Stimulated activated naive CD8-positive, alpha-beta T cell treated with anti-CD3 and anti-CD28 coated beads, Interleukin-15, amount 100 ng/mL, for 72 hours (primary cell): Measurements from ENCODE around the gene SLC41A3.
A peak's percentile ranks its signal among the peaks of the same experiment; 100 is the strongest.
"Not testable (repeated sequence)": the region's sequence is repeated elsewhere in the genome, so short reads cannot be mapped to it uniquely, and the experiment has no call there.

ENCODE experiments used
- ATAC-seq: fragments of 150-1000 bp; cut with Tn5 transposase; 2 replicates; pipeline ENCODE4 v1.10.0; 2021; ENCODE audit warnings: mild to moderate bottlenecking, moderate library complexity
- DNase-seq, 2 donors: peaks; one replicate each; pipeline ENCODE4 v3.0.0; 2021 to 2022
- H3K27ac Mint-ChIP-seq, 2 donors: one replicate each; pipeline ENCODE4 v1.8.0; 2022; ENCODE audit warnings: mild to moderate bottlenecking in 2 of 2, mixed read lengths in 2 of 2, moderate library complexity in 2 of 2
- H3K27me3 Mint-ChIP-seq: one replicate; pipeline ENCODE4 v1.8.0; 2022; ENCODE audit warnings: mixed read lengths
- H3K4me1 Mint-ChIP-seq: one replicate; pipeline ENCODE4 v1.8.0; 2022; ENCODE audit warnings: mild to moderate bottlenecking, mixed read lengths
- H3K4me3 Mint-ChIP-seq, 2 donors: one replicate each; pipeline ENCODE4 v1.8.0; 2022; ENCODE audit warnings: mild to moderate bottlenecking in 2 of 2, mixed read lengths in 2 of 2, moderate library complexity in 1 of 2
- H3K9me3 Mint-ChIP-seq, 2 donors: one replicate each; pipeline ENCODE4 v1.8.0; 2022; ENCODE audit warnings: mixed read lengths in 2 of 2

SLC41A3 gene

DNA sequence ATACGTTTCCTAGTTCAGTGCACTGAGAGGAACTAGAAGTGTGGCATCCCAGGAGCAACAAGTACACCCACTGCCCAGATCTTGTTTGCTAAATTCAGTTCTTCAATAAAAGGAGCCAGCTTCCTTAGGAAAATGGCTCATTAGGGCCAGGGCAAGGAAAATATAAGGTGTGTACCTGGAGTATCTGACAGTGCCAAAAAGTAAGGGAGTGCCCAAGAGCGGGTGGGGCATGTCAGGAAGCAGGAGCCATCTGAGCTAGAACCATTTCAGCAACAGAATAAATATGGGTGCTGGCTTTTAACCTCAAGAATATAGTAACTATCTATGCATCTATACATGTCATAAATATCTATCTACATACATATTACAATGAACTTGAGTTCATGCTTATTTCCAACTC, 44.1 kb downstream of the SLC41A3 start:
- Mint-ChIP-seq H3K9me3 (peaks cover 11 to 15% of the 10 kb centered on the region in 2 donors), H3K27me3 (no peaks in the 10 kb centered on the region), H3K27ac (no peak overlapping the region), H3K4me3 (no peak overlapping the region), H3K4me1 (no peaks in the 10 kb centered on the region)
- ATAC-seq (no peak), DNase-seq (no peak)

DNA sequence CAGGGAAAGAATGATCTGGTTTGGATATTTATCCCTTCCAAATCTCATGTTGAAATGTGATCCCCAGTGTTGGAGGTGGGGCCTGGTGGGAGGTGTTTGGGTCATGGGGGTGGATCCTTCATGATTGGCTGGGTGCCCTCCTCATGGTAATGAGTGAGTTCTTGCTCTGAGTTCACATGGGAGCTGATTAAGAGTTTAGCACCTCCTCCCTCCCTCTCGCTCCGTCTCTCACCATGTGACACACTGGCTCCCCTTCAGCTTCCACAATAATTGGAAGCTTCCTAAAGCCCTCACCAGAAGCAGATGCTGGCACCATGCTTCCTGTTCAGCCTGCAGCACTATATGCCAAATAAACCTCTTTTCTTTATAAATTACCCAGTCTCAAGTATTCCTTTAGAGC, 45.1 kb downstream of the SLC41A3 start:
- H3K9me3 Mint-ChIP-seq, result peaks cover 6 to 15% of the 10 kb centered on the region in 2 donors

DNA sequence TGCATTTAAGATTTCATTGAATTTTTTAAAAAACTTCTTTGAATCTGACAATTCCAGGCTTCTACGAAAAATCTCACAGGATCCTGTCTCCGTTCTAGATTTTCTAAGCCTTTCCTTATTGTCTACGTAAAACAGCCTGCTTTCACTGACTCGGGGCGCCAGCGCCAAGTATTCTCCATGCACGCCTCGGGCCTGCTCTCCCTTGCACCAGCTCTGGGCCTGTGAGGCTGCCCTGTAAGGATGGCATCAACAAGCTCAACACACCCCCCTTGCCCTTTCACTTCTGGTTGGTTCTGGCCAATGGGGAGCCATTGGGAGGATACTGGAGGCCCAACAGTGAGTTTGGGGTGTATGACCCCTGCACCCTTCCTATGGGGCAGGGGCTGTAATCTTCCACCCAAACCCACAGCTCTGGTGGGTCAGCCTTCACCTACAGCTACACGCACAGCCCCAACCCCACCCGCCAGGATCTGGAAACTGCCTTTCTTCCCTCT, 47.8 kb downstream of the SLC41A3 start:
- DNase-seq, result no peak
- H3K27ac Mint-ChIP-seq, result no peak overlapping the region
- no peaks in the 10 kb centered on the region for H3K9me3 Mint-ChIP-seq
- H3K27me3 Mint-ChIP-seq, result no peaks in the 10 kb centered on the region
- H3K4me3 Mint-ChIP-seq, result no peak overlapping the region
- no peak for ATAC-seq
- H3K4me1 Mint-ChIP-seq, result no peaks in the 10 kb centered on the region

More for the DNA sequence above, 45.1 kb downstream of the SLC41A3 start:
- ATAC-seq, H3K4me3 Mint-ChIP-seq, H3K27ac Mint-ChIP-seq, DNase-seq, H3K4me1 Mint-ChIP-seq, H3K27me3 Mint-ChIP-seq: not testable (repeated sequence)

DNA sequence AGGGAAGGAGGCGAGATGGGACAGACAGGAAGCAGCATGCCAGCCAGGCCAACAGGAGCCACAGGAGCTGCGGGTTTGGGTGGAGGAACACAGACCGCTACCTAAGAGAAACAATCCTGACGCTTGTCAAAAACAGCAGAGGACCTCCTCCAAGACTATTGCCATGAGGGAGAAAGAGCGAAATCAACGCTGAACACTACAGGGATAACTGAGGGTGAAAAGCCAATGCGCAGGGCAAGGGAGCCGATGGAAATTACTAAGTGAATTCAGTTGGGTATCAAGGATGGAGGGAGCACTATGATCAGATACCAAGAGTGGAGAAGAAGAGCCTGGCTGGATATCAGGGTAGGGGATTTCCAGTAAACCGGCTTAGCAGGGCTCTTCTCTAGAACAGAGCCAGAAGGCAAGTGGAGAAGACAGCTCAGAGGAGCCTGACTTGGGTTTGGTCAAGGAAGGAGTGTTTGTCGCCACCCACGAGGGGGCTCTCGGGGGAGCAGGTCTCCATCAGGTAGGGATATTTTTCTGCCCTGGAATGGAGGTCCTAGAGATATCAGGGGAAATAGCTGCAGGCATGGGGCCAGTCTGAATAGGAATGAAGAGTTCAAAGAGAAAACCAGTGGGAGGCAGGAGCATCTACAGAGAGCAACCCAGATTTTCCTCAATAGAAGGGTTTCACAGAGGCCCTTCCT, 48.4 kb downstream of the SLC41A3 start:
- no peak for ATAC-seq
- Mint-ChIP-seq H3K4me1 (no peaks in the 10 kb centered on the region), H3K27ac (no peak overlapping the region), H3K27me3 (no peaks in the 10 kb centered on the region), H3K9me3 (no peaks in the 10 kb centered on the region), H3K4me3 (no peak overlapping the region)
- no peak for DNase-seq

DNA sequence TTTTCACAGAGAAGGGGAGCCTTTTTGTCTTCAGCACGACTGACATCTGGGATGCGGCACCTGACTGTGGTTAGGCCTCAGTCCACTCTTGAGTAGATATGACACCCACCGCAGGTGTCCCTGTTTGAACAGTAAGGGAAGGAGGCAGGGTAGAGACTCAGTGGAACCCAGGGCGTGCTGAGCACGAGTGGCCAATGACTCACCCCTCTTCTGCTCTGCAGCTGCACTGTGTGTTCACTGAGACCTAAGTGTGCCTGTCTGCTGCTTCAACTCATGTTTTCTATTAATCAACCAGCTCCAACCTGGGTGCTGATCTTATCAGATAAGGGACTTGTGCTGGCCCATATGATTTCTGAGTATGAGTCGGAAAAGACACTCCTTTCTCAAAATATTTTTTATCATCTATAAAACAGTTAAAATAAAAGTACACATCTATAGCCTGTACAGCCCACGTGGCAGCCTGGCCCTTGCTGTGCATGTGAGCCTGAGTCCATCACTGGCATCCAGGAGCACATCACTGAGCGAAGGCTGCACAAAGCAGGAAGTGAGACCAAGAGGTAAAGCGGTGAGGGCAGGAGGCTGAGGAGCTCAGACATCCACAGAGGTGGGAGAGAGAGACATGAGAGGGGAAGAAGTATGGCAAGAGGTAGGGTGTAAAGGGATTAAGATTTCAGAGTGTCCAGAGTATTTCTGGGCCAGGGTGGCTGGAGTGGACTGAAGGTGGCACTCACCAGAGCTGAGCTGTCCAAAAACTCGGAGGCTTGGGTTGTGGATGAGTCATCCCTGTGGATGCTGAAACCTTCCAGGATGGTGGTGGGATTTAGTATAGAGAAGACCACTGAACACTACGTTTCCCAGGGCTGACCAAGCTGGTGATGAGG, 49.2 kb downstream of the SLC41A3 start:
- DNase-seq, result no peak
- no peaks in the 10 kb centered on the region for H3K27me3 Mint-ChIP-seq
- H3K9me3 Mint-ChIP-seq, result no peaks in the 10 kb centered on the region
- no peak overlapping the region for H3K4me3 Mint-ChIP-seq
- ATAC-seq, result no peak
- H3K4me1 Mint-ChIP-seq, result no peaks in the 10 kb centered on the region
- H3K27ac Mint-ChIP-seq, result peak overlapping the region; percentile 81 to 85

DNA sequence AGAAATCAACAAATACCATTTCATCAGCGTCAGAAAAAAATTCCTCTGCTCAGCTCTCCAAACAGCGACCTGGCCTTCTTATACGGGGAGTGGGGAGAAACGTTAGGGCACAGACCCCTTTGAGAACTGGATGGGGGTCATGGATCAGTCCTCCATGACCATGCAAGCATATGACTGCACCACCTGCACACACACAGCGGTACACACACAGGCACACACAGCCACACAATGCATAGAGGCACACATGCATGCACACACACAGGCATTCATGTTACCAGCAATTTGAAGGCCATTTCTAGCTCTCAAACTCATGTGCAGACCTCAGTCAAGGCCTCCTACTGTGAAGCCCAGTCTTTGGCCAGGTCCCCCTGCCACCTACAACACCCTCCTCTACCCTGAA, 50.2 kb downstream of the SLC41A3 start:
- no peak overlapping the region for H3K4me3 Mint-ChIP-seq
- peaks cover 4 to 8% of the 10 kb centered on the region in 2 donors for H3K9me3 Mint-ChIP-seq
- H3K27me3 Mint-ChIP-seq, result no peaks in the 10 kb centered on the region
- H3K4me1 Mint-ChIP-seq, result no peaks in the 10 kb centered on the region
- H3K27ac Mint-ChIP-seq, result no peak overlapping the region
- ATAC-seq, result no peak
- DNase-seq, result no peak

DNA sequence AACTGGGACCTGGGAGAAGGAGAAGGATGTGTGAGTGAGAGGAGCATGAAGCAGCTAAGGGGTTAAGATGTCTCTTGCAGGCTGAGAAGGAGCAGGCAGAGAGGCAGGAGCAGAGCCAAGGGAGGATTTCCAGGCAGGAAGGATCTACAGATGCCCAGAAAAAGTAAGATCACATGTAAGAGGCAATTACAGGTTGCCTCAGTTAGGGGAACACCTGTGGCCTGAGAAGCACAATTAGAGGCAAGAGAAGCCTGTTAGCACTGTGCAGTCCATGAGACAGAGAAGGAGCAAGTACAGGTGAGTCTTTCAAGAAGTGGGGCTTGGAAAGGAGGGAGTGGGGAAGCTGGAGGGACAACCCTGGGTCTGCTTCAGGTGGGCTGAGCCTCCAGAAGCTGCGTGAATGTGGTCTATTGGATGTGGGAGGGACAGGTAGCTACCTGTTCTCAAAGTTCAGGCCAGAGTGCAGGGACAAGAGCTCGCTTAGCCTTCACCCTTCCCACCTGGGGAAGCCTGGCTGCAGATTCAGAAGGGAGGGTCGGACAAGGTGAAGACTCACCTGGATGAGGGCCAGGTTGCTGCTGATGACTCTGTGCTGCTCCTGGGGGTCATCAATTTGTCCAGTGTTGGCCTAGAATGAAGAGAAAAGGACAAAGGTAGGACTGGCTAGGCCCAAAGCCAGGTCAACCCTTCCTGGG, 50.7 kb downstream of the SLC41A3 start:
- H3K4me3 Mint-ChIP-seq, result no peak overlapping the region
- DNase-seq (no peak), ATAC-seq (no peak)
- H3K27ac Mint-ChIP-seq, result peak overlapping the region in 1 of 2 donors; percentile 45
- no peaks in the 10 kb centered on the region for H3K4me1 Mint-ChIP-seq
- H3K9me3 Mint-ChIP-seq, result peaks cover 4 to 8% of the 10 kb centered on the region in 2 donors
- no peaks in the 10 kb centered on the region for H3K27me3 Mint-ChIP-seq

DNA sequence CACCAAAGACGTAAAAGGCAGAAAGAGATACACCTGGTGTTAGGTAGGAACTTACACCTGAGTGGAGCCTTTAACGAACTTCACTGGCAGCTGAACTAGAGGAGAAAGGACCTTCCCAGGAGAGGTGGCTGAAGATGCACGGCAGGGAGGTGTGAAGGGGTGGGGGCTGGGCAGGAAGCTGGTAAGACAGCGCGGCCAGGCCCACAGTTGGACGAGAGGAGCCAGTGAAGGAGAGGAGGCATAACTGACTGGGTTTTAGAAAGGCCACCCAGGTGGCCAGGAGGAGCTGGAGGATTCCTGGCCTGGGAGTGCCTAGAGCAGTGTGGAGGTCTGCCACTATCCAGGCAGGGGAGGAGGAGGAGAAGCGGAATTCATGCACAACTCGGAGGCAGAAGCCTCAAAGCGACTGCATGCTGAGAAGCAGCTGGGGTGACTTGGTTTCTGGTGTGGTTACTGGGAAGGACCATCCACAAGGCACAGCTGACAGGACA, 51.9 kb downstream of the SLC41A3 start:
- ATAC-seq, result no peak
- Mint-ChIP-seq H3K4me1 (no peaks in the 10 kb centered on the region), H3K9me3 (peaks cover 13 to 20% of the 10 kb centered on the region in 2 donors)

DNA sequence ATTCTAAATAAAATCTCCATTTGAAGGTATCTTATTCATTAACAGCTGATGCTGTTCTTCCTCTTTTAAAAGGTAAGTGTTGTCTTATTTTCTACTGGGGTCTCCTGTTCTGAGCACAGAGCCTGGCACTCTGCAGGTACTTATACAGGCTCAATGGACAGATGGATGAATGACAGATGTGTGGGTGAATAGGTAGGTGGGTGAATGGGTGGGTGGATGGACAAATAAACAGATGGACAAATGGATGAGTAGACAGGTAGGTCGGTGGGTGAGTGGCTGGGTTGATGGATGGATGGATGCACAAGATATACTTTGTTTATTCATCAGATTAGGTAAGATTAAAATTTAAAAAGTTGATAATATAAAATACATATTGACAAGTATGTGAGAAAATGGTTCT, 53.5 kb downstream of the SLC41A3 start:
- Mint-ChIP-seq H3K9me3 (peaks cover 13 to 23% of the 10 kb centered on the region in 2 donors), H3K4me3 (no peak overlapping the region), H3K27ac (no peak overlapping the region), H3K27me3 (no peaks in the 10 kb centered on the region), H3K4me1 (no peaks in the 10 kb centered on the region)
- no peak for ATAC-seq
- DNase-seq, result no peak

More for the DNA sequence above, 51.9 kb downstream of the SLC41A3 start:
- H3K27me3 Mint-ChIP-seq, result no peaks in the 10 kb centered on the region
- peak overlapping the region in 1 of 2 donors; percentile 55 for H3K27ac Mint-ChIP-seq
- no peak overlapping the region for H3K4me3 Mint-ChIP-seq
- DNase-seq, result no peak

DNA sequence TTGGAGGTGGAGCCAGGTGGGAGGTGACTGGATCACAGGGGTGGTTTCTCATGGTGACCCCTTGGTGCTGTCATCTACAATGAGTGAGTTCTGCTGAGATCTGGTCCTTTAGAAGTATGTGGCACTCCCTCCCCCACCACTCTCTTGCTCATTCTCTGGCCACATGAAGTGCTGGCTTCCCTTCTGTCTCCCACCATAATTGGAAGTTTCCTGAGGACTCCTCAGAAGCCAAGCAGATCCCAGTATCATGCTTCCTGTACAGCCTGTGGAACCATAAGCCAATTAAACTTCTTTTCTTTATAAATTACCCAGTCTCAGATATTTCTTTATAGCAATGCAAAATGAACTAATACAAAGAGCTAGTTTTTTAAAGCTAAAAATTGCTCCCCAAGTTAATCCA, 54.7 kb downstream of the SLC41A3 start:
- no peaks in the 10 kb centered on the region for H3K27me3 Mint-ChIP-seq
- peaks cover 13 to 23% of the 10 kb centered on the region in 2 donors for H3K9me3 Mint-ChIP-seq
- H3K27ac Mint-ChIP-seq, result no peak overlapping the region
- H3K4me3 Mint-ChIP-seq, result no peak overlapping the region
- H3K4me1 Mint-ChIP-seq, result peaks cover 4% of the 10 kb centered on the region
- ATAC-seq (no peak), DNase-seq (no peak)

DNA sequence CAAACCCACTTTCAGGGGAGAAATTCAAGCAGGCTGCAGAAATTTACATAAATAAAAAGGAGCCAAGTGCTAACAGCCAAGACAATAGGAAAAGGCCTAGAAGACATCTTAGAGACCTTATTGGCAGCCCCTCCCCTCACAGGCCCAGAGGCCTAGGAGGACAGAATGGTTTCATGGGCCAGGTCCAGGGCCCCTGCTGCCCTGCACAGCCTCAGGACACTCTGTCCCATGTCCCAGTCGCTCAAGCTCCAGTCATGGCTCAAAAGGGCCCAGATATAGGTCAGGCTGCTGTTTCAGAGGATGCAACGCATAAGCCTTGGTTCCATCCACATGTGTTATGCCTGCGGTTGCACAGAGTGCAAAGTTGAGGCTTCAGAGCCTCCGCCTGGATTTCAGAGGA, 55.8 kb downstream of the SLC41A3 start:
- Mint-ChIP-seq H3K4me1 (peaks cover 4% of the 10 kb centered on the region), H3K27me3 (no peaks in the 10 kb centered on the region), H3K27ac (no peak overlapping the region), H3K4me3 (no peak overlapping the region), H3K9me3 (peaks cover 13 to 23% of the 10 kb centered on the region in 2 donors)
- DNase-seq (no peak), ATAC-seq (no peak)

DNA sequence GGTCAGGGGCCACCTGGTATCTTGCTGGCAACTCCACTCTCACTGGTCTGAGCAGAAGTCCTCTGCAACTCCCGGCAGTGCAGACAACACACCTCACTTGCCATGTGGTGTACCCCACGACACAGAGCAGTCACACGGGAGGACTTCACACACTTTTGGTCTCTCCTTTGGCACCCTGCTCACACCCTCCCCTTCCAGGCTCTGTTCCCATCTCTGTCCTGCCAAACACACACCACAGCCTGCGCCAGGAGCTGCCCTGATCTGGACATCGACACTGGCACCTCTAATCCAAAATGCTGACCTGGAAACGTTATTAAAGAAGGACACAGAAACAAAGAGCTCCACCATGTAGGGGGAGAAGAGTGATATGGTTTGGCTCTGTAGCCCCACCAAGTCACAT, 57.2 kb downstream of the SLC41A3 start:
- Mint-ChIP-seq H3K4me3 (no peak overlapping the region), H3K27me3 (no peaks in the 10 kb centered on the region), H3K27ac (peak overlapping the region in 1 of 2 donors; percentile 37), H3K4me1 (peaks cover 4% of the 10 kb centered on the region), H3K9me3 (peaks cover 13 to 23% of the 10 kb centered on the region in 2 donors)
- no peak for DNase-seq
- no peak for ATAC-seq

DNA sequence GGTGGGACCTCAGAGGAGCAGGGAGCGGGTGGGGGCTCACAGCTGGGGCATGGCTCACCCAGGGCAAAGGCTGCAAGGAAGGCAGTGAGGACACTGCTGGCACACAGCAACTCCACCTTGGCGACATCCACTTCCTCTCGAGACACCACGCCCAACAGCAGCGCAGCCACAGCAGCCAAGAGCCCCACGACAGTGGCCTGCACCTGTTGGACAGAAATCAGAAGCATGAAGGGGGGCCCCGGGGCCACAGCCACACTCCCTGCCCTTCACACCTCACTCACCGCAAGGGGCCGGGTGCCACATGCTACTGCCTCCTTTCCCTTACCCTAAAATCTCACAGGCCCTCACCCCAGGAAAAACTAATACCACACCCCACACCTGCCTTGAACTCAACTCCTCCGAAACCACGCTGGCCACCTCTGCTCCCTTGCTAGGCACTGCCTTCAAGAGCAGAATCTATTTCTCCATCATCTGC, 57.6 kb downstream of the SLC41A3 start:
- no peak for DNase-seq
- no peak overlapping the region for H3K4me3 Mint-ChIP-seq
- peaks cover 13 to 23% of the 10 kb centered on the region in 2 donors for H3K9me3 Mint-ChIP-seq
- H3K27me3 Mint-ChIP-seq, result no peaks in the 10 kb centered on the region
- no peak overlapping the region for H3K27ac Mint-ChIP-seq
- H3K4me1 Mint-ChIP-seq, result peaks cover 4% of the 10 kb centered on the region
- ATAC-seq, result no peak

DNA sequence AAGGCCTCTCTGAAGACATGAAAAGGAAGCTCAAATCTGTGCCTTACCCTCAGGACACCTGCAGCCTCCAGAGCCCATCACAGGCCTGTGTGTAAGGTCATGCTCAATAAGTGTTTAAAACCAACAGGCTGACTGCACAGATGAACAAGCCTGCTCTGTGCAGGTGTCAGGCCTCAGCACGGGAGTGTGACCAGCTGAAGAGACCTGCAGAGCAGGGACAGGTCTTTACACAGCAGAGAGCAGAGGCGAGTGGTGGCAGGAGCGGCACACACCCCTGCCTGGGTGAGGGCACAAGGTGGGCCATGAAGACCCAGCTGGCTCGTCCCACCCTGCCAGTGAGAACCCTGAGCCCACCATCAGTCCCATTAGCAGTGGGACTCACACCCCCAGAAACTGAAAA, 58.1 kb downstream of the SLC41A3 start:
- no peaks in the 10 kb centered on the region for H3K27me3 Mint-ChIP-seq
- H3K4me3 Mint-ChIP-seq, result no peak overlapping the region
- peaks cover 4% of the 10 kb centered on the region for H3K4me1 Mint-ChIP-seq
- ATAC-seq (no peak), DNase-seq (no peak)
- H3K27ac Mint-ChIP-seq, result peak overlapping the region in 1 of 2 donors; percentile 83
- peaks cover 13 to 23% of the 10 kb centered on the region in 2 donors for H3K9me3 Mint-ChIP-seq

DNA sequence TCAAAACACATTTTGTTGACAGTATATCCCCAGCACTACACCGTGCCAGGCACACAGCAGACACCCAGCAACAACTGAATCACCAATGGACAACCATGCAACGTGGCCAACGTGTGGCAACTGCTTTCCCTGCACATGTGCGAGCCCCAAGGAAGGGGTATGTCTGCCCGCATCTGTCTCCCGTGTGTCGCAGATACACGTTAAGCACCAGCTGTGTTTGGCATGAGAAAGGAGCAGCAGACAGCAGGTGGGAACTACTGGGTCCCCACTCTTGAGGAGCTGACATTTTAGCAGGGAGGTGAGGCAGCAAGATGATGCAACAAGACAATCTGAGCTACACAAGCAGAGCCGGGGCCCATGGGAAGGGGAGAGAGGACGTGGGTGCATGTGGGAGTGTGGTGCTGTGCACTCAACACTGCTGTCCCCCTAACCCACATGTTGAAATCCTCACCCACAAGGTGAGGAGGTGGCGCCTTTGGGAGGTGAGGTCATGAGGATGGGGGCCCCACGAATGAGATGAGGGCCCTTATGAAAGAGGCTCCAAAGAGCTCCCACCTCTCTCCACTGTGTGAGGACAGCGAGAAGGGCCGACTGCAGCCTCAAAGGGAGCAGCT, 58.7 kb downstream of the SLC41A3 start:
- H3K27me3 Mint-ChIP-seq, result no peaks in the 10 kb centered on the region
- DNase-seq, result no peak
- H3K4me3 Mint-ChIP-seq, result no peak overlapping the region
- H3K27ac Mint-ChIP-seq, result peak overlapping the region in 1 of 2 donors; percentile 83
- peaks cover 13 to 23% of the 10 kb centered on the region in 2 donors for H3K9me3 Mint-ChIP-seq
- peaks cover 4% of the 10 kb centered on the region for H3K4me1 Mint-ChIP-seq
- ATAC-seq, result no peak
